K562 (cell line): Measurements from ENCODE around the gene ARHGEF3. TPM values are rescaled to one million over a fixed set of nuclear protein-coding genes. Genes with fewer than 3 reads are reported as not detected.

Experiments used
- ATAC-seq: fragments of 200-7000 bp; cut with Tn5 transposase; 3 replicates; pipeline ENCODE4 v1.9.1; 2020; ENCODE audit warnings: moderate library complexity
- BruUV-seq: library from RNA; stranded (reverse); fragments of 400-500 nt; replicated peaks from 2 replicates; lab custom pipeline; 2021; lab: Mats Ljungman, UMichigan
- CTCF ChIA-PET: fragments of 300-600 bp; formaldehyde crosslinking; extraction: SDS; loops from one replicate; lab custom pipeline; 2021; ENCODE audit warnings: low intra/inter-chr PET ratio; lab: Yijun Ruan, JAX
- POLR2A ChIA-PET: fragments of 300-600, 350-650 bp; sonication (Branson Sonifier 250); formaldehyde crosslinking; extraction: SDS; loops from one replicate; lab custom pipeline; 2021; ENCODE audit warnings: antibody characterized with exemption, inconsistent platforms; lab: Yijun Ruan, JAX
- DNase-seq, 4 experiments: peaks; one replicate each; pipeline versions ENCODE4 v3.0.0 to v3.0.0-alpha.2; 2011 to 2018; ENCODE audit warnings: low spot score in 3 of 4, mixed read lengths in 3 of 4; ENCODE audit errors: extremely low read depth in 1 of 4
- FAIRE-seq: peaks from 2 replicates; lab custom pipeline; 2011; peaks lifted over from hg19 to GRCh38; lab: Jason Lieb, UNC
- H2AFZ ChIP-seq: 2 replicates; pipeline ENCODE4 v1.6.0; 2011; ENCODE audit warnings: low read depth, low read length, control low read depth, inconsistent platforms
- H3K27ac ChIP-seq: fragments of 200-600 bp; 3 replicates; pipeline ENCODE4 v1.8.0; 2011; ENCODE audit warnings: low read depth, mild to moderate bottlenecking, control low read depth, inconsistent platforms, low read length, moderate library complexity, mixed read lengths; ENCODE audit errors: extremely low read depth
- H3K27me3 ChIP-seq, 2 experiments: fragments of 300-600 bp in 1 of 2; 2 replicates in 1 of 2; 3 replicates in 1 of 2; pipeline versions ENCODE4 v1.6.0 to v1.8.0; 2011; ENCODE audit warnings: inconsistent platforms in 2 of 2, low read length in 2 of 2, mild to moderate bottlenecking in 1 of 2, mixed read lengths in 1 of 2, moderate library complexity in 1 of 2; ENCODE audit not compliant: control insufficient read depth in 2 of 2, insufficient read depth in 2 of 2
- H3K36me3 ChIP-seq: fragments of 300-600 bp; 3 replicates; pipeline ENCODE4 v1.8.0; 2011; ENCODE audit warnings: mild to moderate bottlenecking, low read length, inconsistent platforms; ENCODE audit not compliant: control insufficient read depth, insufficient read depth
- H3K4me1 ChIP-seq, 2 experiments: fragments of 200-600 bp in 1 of 2; replicated peaks in 1 of 2; 2 replicates in 1 of 2; 3 replicates in 1 of 2; pipeline versions ENCODE4 v1.5.1 to v1.8.0; 2011; ENCODE audit warnings: inconsistent platforms in 2 of 2, low read length in 2 of 2, mild to moderate bottlenecking in 1 of 2, mixed read lengths in 1 of 2, moderate library complexity in 1 of 2; ENCODE audit not compliant: control insufficient read depth in 2 of 2, insufficient read depth in 2 of 2
- H3K4me2 ChIP-seq: 2 replicates; pipeline ENCODE4 v1.6.1; 2011; ENCODE audit warnings: low read length, control low read depth, inconsistent platforms, mixed read lengths; ENCODE audit not compliant: insufficient read depth
- H3K4me3 ChIP-seq: fragments of 200-600 bp; sonication (generic), shearing (Covaris generic); 2 replicates; pipeline ENCODE4 v1.5.1; 2016; ENCODE audit warnings: control low read depth, inconsistent platforms
- H3K79me2 ChIP-seq: fragments of 200-600 bp; 3 replicates; pipeline ENCODE4 v1.8.0; 2011; ENCODE audit warnings: low read length, inconsistent platforms; ENCODE audit not compliant: control insufficient read depth, insufficient read depth
- H3K9ac ChIP-seq, 2 experiments: 2 replicates each; pipeline versions ENCODE4 v1.6.0 to v1.6.1; 2011; ENCODE audit warnings: low read depth in 2 of 2, low read length in 2 of 2, control low read depth in 1 of 2, inconsistent platforms in 1 of 2, mild to moderate bottlenecking in 1 of 2, mixed read lengths in 1 of 2; ENCODE audit not compliant: insufficient read depth in 1 of 2
- H3K9me1 ChIP-seq: one replicate; pipeline ENCODE4 v1.6.0; 2011; ENCODE audit warnings: inconsistent platforms, mild to moderate bottlenecking, low read length, moderate library complexity; ENCODE audit not compliant: control insufficient read depth, insufficient read depth
- H3K9me3 ChIP-seq: replicated peaks from 2 replicates; pipeline ENCODE4 v1.5.1; 2011; ENCODE audit warnings: low read depth, low read length, inconsistent platforms; ENCODE audit not compliant: control insufficient read depth, insufficient read depth
- H4K20me1 ChIP-seq: replicated peaks from 2 replicates; pipeline ENCODE4 v1.6.1; 2011; ENCODE audit warnings: low read length, inconsistent platforms, mixed read lengths; ENCODE audit not compliant: control insufficient read depth, insufficient read depth
- BCLAF1 ChIP-seq, 2 experiments: fragments of 450-650 bp in 1 of 2; IDR thresholded peaks; 2 replicates each; pipeline ENCODE4 v1.6.1; 2011 to 2017; ENCODE audit warnings: low read depth in 2 of 2, antibody characterized with exemption in 1 of 2, borderline replicate concordance in 1 of 2, low read length in 1 of 2, mild to moderate bottlenecking in 1 of 2, mixed read lengths in 1 of 2; ENCODE audit not compliant: control insufficient read depth in 1 of 2
- CHD1 ChIP-seq: fragments of 200-600 bp; sonication (generic); IDR thresholded peaks from one replicate; pipeline ENCODE4 v1.6.1; 2012; ENCODE audit warnings: mild to moderate bottlenecking, moderate library complexity, low read length, inconsistent platforms
- GTF2F1 ChIP-seq: IDR thresholded peaks from 2 replicates; pipeline ENCODE4 v1.6.1; 2011; ENCODE audit warnings: low read depth, low read length, improper control_type of control experiment
- NFATC3 ChIP-seq: fragments of 450-650 bp; IDR thresholded peaks from 2 replicates; pipeline ENCODE4 v1.6.1; 2017; ENCODE audit warnings: mild to moderate bottlenecking
- SIRT6 ChIP-seq: IDR thresholded peaks from one replicate; pipeline ENCODE4 v1.6.1; 2012; ENCODE audit warnings: low read depth, mild to moderate bottlenecking, control low read depth, inconsistent platforms, low read length, moderate library complexity
- SRSF9 ChIP-seq: fragments of 200-400 bp; formaldehyde crosslinking; IDR thresholded peaks from 2 replicates; pipeline ENCODE4 v1.6.1; 2017; ENCODE audit warnings: low read depth, low read length, borderline replicate concordance
- TFE3 ChIP-seq: fragments of 450-650 bp; formaldehyde crosslinking; IDR thresholded peaks from 2 replicates; pipeline ENCODE4 v1.4.0; 2020; ENCODE audit warnings: mild to moderate bottlenecking, mixed read lengths
- ZNF143 ChIP-seq: sonication (generic); formaldehyde crosslinking; IDR thresholded peaks from 2 replicates; pipeline ENCODE4 v1.9.0; 2022; ENCODE audit warnings: mild to moderate bottlenecking, missing genetic modification reagents
- ZNF282 ChIP-seq: sonication (generic); formaldehyde crosslinking; IDR thresholded peaks from 2 replicates; pipeline ENCODE4 v1.8.1; 2023; ENCODE audit warnings: missing genetic modification reagents
- ZNF398 ChIP-seq: fragments of 250-450 bp; sonication (Bioruptor Pico); IDR thresholded peaks from 2 replicates; pipeline ENCODE4 v1.8.0; 2021; ENCODE audit warnings: moderate library complexity, mild to moderate bottlenecking, inconsistent platforms
- WGBS: fragments of 100-300 bp; shearing (Covaris generic); methylation state at CpG from one replicate; pipeline ENCODE4 v1.1.6; 2016; ENCODE audit warnings: low coverage, mixed read lengths; ENCODE audit not compliant: insufficient coverage; ENCODE audit errors: missing lambda C conversion rate; 5-methylcytosine and 5-hydroxymethylcytosine counted together
- in situ Hi-C: fragments of 300-500 bp; cut with MboI; formaldehyde crosslinking; loops from 4 replicates; pipeline ENCODE4 v1.15.0; 2018; ENCODE audit warnings: inconsistent platforms, mixed read lengths
- intact Hi-C: fragments of 100-400 bp; cut with micrococcal nuclease; formaldehyde crosslinking; loops from 2 replicates; pipeline ENCODE4 v1.14.2; 2022
- polyA plus RNA-seq, 8 experiments: library from polyadenylated mRNA; depleted of rRNA in 4 of 8; stranded (reverse) in 5 of 8; unstranded in 3 of 8; fragments of >200 nt; fragmentation: Nextera tagmentation in 2 of 8; fragmentation: Illumina TruSeq in 1 of 8; extraction: Ambion mirVana in 2 of 8; extraction: Trizol in 1 of 8; gene quantifications; 2 replicates each; pipeline versions ENCODE4 v1.2.1 to v1.2.3, GENCODE V29; 2011 to 2014; ENCODE audit warnings: inconsistent platforms in 1 of 8, missing spikeins in 1 of 8
- total RNA-seq, 7 experiments: library from RNA; depleted of rRNA in 6 of 7; stranded (reverse); fragments of >200 nt in 6 of 7; fragmentation: Illumina TruSeq in 2 of 7; extraction: Trizol in 2 of 7; gene quantifications; 2 replicates each; pipeline versions ENCODE4 v1.2.1 to v1.2.3, GENCODE V29; 2011 to 2021; ENCODE audit warnings: low replicate concordance in 1 of 7

The ARHGEF3 gene
- total and polyA plus RNA-seq, 9 of the 15 experiments (the other 6 are each of a cell fraction or from before 2014, with no cell fraction given): 0.77 to 2.7 (median 1.4) TPM

- Histone ChIP-seq H3K9ac (no peak overlapping the region), H2AFZ (no peak overlapping the region), H3K27ac (no peak overlapping the region), H3K79me2 (no peaks in the 10 kb centered on the region), H3K27me3 (no peaks in the 10 kb centered on the region), H3K4me2 (no peak overlapping the region), H3K9me3 (no peaks in the 10 kb centered on the region), H3K4me1 (no peaks in the 10 kb centered on the region), H3K36me3 (no peaks in the 10 kb centered on the region), H3K9me1 (no peaks in the 10 kb centered on the region), H3K4me3 (no peak overlapping the region), H4K20me1 (no peaks in the 10 kb centered on the region)
- no peak for DNase-seq
- intact Hi-C loops: no loop called here
- in situ Hi-C loops: no loop called here
- ChIA-PET CTCF (no interaction called here), POLR2A (no interaction called here)
- no peak for ATAC-seq
- BruUV-seq: no TSS peak
- FAIRE-seq: no peak
- TF ChIP-seq ZNF282 (CRISPR knock-in tag) (no peak), ZNF143 (no peak), GTF2F1 (no peak), NFATC3 (no peak), SIRT6 (no peak), BCLAF1 (IDR thresholded peaks at IDR 0.05; ENCODE audit: borderline replicate concordance in 1 of 2, control insufficient read depth in 1 of 2, low read depth in 2 of 2, low read length in 1 of 2) (no peak), SRSF9 (no peak), TFE3 (CRISPR knock-in tag) (no peak), ZNF398 (CRISPR knock-in tag) (no peak), CHD1 (no peak)
- 6% methylated on average over 11 of the region's 11 CpGs for WGBS
These were observed 39.7 kb downstream of the ARHGEF3 start for GRCh38 chr3:56761887-56762651.
